Neural cell (in vitro differentiated cells): ENCODE data around the gene NDE1. TPM values are rescaled to one million over a fixed set of nuclear protein-coding genes. Genes with fewer than 3 reads are reported as not detected.

Source experiments
- H2AFZ ChIP-seq: fragments of 200-600, 300-800 bp; sonication (generic), shearing (Covaris generic); 2 replicates; pipeline ENCODE4 v1.6.0; 2014; ENCODE audit warnings: low read depth, mild to moderate bottlenecking, antibody characterized with exemption, low read length, moderate library complexity
- H3F3A ChIP-seq: fragments of 200-600 bp; shearing (Covaris generic); 2 replicates; pipeline ENCODE4 v1.6.1; 2016; ENCODE audit warnings: mild to moderate bottlenecking, moderate library complexity, mixed read lengths, antibody characterized with exemption, low read length; ENCODE audit not compliant: insufficient read depth, poor library complexity, severe bottlenecking
- H3K27ac ChIP-seq: fragments of 200-600, 300-800 bp; sonication (generic), shearing (Covaris generic); 2 replicates; pipeline ENCODE4 v1.5.1; 2014; ENCODE audit warnings: mild to moderate bottlenecking, low read length, moderate library complexity
- H3K27me3 ChIP-seq: fragments of 300-800, 200-600 bp; sonication (generic), shearing (Covaris generic); 2 replicates; pipeline ENCODE4 v1.6.0; 2014; ENCODE audit warnings: mild to moderate bottlenecking, low read depth, low read length, moderate library complexity; ENCODE audit not compliant: insufficient read depth
- H3K36me3 ChIP-seq: fragments of 300-800, 200-600 bp; sonication (generic), shearing (Covaris generic); 2 replicates; pipeline ENCODE4 v1.5.1; 2014; ENCODE audit warnings: mild to moderate bottlenecking, antibody characterized with exemption, low read length, moderate library complexity; ENCODE audit not compliant: insufficient read depth
- H3K4me2 ChIP-seq: fragments of 300-800, 200-600 bp; sonication (generic), shearing (Covaris generic); 2 replicates; pipeline ENCODE4 v1.6.0; 2014; ENCODE audit warnings: mild to moderate bottlenecking, low read length
- H3K4me3 ChIP-seq: fragments of 300-800, 200-600 bp; sonication (generic), shearing (Covaris generic); 2 replicates; pipeline ENCODE4 v1.5.1; 2014; ENCODE audit warnings: mild to moderate bottlenecking, low read length, moderate library complexity
- H3K79me2 ChIP-seq: fragments of 200-600 bp; shearing (Covaris generic); replicated peaks from 2 replicates; pipeline ENCODE4 v1.6.0; 2014; ENCODE audit warnings: mild to moderate bottlenecking, low read length, moderate library complexity; ENCODE audit not compliant: insufficient read depth
- H3K9ac ChIP-seq: fragments of 300-800, 200-600 bp; sonication (generic), shearing (Covaris generic); 2 replicates; pipeline ENCODE4 v1.6.1; 2016; ENCODE audit warnings: mild to moderate bottlenecking, low read length, mixed read lengths
- H3K9me2 ChIP-seq: fragments of 200-600 bp; shearing (Covaris generic); 2 replicates; pipeline ENCODE4 v1.6.1; 2016; ENCODE audit warnings: mild to moderate bottlenecking, low read length, mixed read lengths; ENCODE audit not compliant: insufficient read depth
- H3K9me3 ChIP-seq: fragments of 200-600, 300-800 bp; sonication (generic), shearing (Covaris generic); 2 replicates; pipeline ENCODE4 v1.6.1; 2016; ENCODE audit warnings: mild to moderate bottlenecking, mixed run types, low read length, moderate library complexity, mixed read lengths
- H4K20me1 ChIP-seq: fragments of 200-600 bp; shearing (Covaris generic); 2 replicates; pipeline ENCODE4 v1.6.1; 2016; ENCODE audit warnings: mild to moderate bottlenecking, mixed run types; ENCODE audit not compliant: insufficient read depth
- EP300 ChIP-seq: fragments of 450-650 bp; conservative IDR thresholded peaks from 2 replicates; pipeline ENCODE4 v1.6.1; 2014; ENCODE audit warnings: antibody characterized with exemption, mild to moderate bottlenecking, moderate library complexity; ENCODE audit not compliant: poor library complexity, severe bottlenecking
- EZH2 ChIP-seq: fragments of 200-600, 300-800 bp; shearing (Covaris generic), sonication (generic); IDR thresholded peaks from 2 replicates; pipeline ENCODE4 v1.6.1; 2014; ENCODE audit warnings: antibody characterized with exemption, low read length, borderline replicate concordance, mild to moderate bottlenecking; ENCODE audit not compliant: insufficient read depth, poor library complexity, severe bottlenecking
- MXI1 ChIP-seq: fragments of 450-650 bp; conservative IDR thresholded peaks from 2 replicates; pipeline ENCODE4 v1.6.1; 2014; ENCODE audit warnings: antibody characterized with exemption, mild to moderate bottlenecking; ENCODE audit not compliant: poor library complexity, severe bottlenecking
- POLR2AphosphoS5 ChIP-seq: IDR thresholded peaks from 2 replicates; pipeline ENCODE4 v1.6.1; 2012
- RAD21 ChIP-seq: fragments of 450-650 bp; conservative IDR thresholded peaks from 2 replicates; pipeline ENCODE4 v1.6.1; 2014; ENCODE audit warnings: antibody characterized with exemption, mild to moderate bottlenecking, moderate library complexity
- SMC3 ChIP-seq: fragments of 450-650 bp; conservative IDR thresholded peaks from 2 replicates; pipeline ENCODE4 v1.6.1; 2014; ENCODE audit warnings: antibody characterized with exemption, mild to moderate bottlenecking, moderate library complexity; ENCODE audit not compliant: poor library complexity
- TAF1 ChIP-seq: IDR thresholded peaks from 2 replicates; pipeline ENCODE4 v1.6.1; 2012; ENCODE audit warnings: low read depth
- polyA plus RNA-seq: library from polyadenylated mRNA; depleted of rRNA; stranded (reverse); fragments of >200 nt; gene quantifications from 2 replicates; pipeline ENCODE4 v1.2.3, GENCODE V29; 2014
- TF ChIP-seq, protein P1 (sequence below): IDR thresholded peaks from 2 replicates; pipeline ENCODE4 v1.6.1; 2012; ENCODE audit warnings: borderline replicate concordance
- TF ChIP-seq, protein P2 (sequence below): fragments of 450-650 bp; IDR thresholded peaks from 2 replicates; pipeline ENCODE4 v1.5.1; 2014; ENCODE audit warnings: antibody characterized with exemption, mild to moderate bottlenecking, moderate library complexity; ENCODE audit not compliant: poor library complexity, severe bottlenecking

Gene NDE1
- polyA plus RNA-seq, 1 donor from 2014 or later, result not detected

DNA sequence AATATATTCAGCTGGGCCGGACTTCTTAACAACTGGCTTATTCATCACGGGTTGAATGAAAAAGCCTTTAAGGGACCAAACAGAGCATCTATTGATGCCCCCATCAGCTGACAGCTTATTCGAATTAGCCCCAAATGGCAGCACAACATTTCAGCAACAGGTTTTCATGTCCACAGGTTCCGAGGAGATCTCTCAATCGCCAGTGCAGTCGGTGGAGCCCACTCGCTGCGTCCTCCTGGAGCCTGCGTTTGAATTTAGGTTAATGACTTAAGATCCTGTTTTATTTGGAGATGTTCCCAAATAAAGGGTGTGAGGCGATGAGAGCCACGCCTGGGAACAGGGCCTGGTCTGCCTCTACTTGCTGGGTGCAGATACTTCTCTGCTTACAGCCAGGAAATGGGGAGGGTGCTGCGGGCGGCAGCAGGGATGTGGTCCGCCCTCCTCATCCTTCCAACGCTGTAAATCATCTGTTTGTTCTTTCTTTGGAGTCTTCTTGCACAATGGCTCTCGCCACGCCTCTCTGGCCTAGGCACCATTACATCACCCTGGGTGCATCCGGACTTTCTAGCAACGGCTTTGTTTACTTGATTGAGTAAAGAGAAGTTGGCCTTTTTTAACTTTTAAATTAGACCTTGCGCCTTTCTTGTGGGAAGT, 22.6 kb downstream of the NDE1 start:
- no peak overlapping the region for H3K4me3 ChIP-seq
- H4K20me1 ChIP-seq, result no peaks in the 10 kb centered on the region
- no peaks in the 10 kb centered on the region for H3K79me2 ChIP-seq
- no peaks in the 10 kb centered on the region for H3K9me2 ChIP-seq
- no peak overlapping the region for H3K9ac ChIP-seq
- no peaks in the 10 kb centered on the region for H3K9me3 ChIP-seq
- H3K4me2 ChIP-seq, result no peak overlapping the region
- no peaks in the 10 kb centered on the region for H3F3A ChIP-seq
- H3K27ac ChIP-seq, result no peak overlapping the region
- H2AFZ ChIP-seq, result no peak overlapping the region
- H3K27me3 ChIP-seq, result no peaks in the 10 kb centered on the region
- TF ChIP-seq SMC3 (no peak), MXI1 (no peak), TAF1 (no peak), EP300 (no peak), POLR2AphosphoS5 (no peak), EZH2 (no peak), RAD21 (no peak)
- TF ChIP-seq, protein P1, sequence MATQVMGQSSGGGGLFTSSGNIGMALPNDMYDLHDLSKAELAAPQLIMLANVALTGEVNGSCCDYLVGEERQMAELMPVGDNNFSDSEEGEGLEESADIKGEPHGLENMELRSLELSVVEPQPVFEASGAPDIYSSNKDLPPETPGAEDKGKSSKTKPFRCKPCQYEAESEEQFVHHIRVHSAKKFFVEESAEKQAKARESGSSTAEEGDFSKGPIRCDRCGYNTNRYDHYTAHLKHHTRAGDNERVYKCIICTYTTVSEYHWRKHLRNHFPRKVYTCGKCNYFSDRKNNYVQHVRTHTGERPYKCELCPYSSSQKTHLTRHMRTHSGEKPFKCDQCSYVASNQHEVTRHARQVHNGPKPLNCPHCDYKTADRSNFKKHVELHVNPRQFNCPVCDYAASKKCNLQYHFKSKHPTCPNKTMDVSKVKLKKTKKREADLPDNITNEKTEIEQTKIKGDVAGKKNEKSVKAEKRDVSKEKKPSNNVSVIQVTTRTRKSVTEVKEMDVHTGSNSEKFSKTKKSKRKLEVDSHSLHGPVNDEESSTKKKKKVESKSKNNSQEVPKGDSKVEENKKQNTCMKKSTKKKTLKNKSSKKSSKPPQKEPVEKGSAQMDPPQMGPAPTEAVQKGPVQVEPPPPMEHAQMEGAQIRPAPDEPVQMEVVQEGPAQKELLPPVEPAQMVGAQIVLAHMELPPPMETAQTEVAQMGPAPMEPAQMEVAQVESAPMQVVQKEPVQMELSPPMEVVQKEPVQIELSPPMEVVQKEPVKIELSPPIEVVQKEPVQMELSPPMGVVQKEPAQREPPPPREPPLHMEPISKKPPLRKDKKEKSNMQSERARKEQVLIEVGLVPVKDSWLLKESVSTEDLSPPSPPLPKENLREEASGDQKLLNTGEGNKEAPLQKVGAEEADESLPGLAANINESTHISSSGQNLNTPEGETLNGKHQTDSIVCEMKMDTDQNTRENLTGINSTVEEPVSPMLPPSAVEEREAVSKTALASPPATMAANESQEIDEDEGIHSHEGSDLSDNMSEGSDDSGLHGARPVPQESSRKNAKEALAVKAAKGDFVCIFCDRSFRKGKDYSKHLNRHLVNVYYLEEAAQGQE, result no peak
- TF ChIP-seq, protein P2, sequence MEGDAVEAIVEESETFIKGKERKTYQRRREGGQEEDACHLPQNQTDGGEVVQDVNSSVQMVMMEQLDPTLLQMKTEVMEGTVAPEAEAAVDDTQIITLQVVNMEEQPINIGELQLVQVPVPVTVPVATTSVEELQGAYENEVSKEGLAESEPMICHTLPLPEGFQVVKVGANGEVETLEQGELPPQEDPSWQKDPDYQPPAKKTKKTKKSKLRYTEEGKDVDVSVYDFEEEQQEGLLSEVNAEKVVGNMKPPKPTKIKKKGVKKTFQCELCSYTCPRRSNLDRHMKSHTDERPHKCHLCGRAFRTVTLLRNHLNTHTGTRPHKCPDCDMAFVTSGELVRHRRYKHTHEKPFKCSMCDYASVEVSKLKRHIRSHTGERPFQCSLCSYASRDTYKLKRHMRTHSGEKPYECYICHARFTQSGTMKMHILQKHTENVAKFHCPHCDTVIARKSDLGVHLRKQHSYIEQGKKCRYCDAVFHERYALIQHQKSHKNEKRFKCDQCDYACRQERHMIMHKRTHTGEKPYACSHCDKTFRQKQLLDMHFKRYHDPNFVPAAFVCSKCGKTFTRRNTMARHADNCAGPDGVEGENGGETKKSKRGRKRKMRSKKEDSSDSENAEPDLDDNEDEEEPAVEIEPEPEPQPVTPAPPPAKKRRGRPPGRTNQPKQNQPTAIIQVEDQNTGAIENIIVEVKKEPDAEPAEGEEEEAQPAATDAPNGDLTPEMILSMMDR, result no peak
- H3K36me3 ChIP-seq, result no peaks in the 10 kb centered on the region

DNA sequence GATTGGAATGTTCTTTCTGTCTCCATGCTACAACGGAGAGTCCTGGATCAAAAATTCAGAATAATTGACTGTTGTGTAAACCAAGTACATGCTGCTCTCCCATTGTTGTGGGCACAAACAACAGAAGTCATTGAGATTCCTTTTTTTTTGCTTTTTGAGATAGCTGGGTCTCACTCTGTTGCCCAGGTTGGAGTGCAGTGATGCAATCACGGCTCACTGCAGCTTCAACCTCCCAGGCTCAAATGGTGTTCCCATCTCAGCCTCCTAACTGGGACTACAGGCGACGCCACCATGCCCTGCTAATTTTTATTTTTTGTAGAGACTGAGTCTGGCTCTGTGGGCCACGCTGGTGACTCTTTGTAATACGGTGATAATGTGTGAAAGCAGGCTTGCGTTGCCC, 24.5 kb downstream of the NDE1 start:
- no peaks in the 10 kb centered on the region for H3K36me3 ChIP-seq
- no peak overlapping the region for H3K4me3 ChIP-seq
- no peaks in the 10 kb centered on the region for H3K79me2 ChIP-seq
- H3F3A ChIP-seq, result no peaks in the 10 kb centered on the region
- no peak overlapping the region for H3K27ac ChIP-seq
- H3K4me2 ChIP-seq, result no peak overlapping the region
- no peaks in the 10 kb centered on the region for H4K20me1 ChIP-seq
- H3K27me3 ChIP-seq, result no peaks in the 10 kb centered on the region
- no peak overlapping the region for H3K9ac ChIP-seq
- no peaks in the 10 kb centered on the region for H3K9me2 ChIP-seq
- no peak overlapping the region for H2AFZ ChIP-seq
- TF ChIP-seq EZH2 (no peak), TAF1 (no peak), SMC3 (no peak), POLR2AphosphoS5 (no peak), MXI1 (no peak), EP300 (no peak), RAD21 (no peak)
- TF ChIP-seq, protein P1, result no peak
- TF ChIP-seq, protein P2, result no peak
- no peaks in the 10 kb centered on the region for H3K9me3 ChIP-seq
